Measurements from ENCODE around the gene PPP2CA.

Gene PPP2CA

DNA sequence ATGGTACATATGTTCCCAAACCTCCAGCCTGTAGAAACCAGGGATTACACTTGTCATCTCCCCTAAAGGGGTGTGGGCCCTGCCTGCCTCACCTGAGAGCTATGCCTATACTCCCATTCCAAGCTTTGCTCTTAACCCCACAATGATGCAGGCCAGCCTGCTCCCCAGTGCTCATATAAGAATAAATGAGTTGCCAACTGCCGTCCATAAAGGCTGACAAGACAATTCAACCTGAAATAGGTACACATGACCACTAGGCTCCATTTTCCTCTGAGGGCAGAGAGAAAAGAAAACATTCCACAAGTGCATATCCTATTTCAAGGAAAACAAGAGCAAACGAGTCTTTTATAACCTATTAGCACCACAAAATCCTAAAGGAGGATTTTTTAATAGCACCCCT lies 77.6 kb downstream of the PPP2CA start:
- DNase-seq, result no peak

GRCh38 chr5:134146651-134147518 lies 79.0 kb downstream of the PPP2CA start:
- DNase-seq, result peak in 1 of 4 experiments; percentile 2

- peak; percentile 79 to 89 (median 86) for DNase-seq
Measured at GRCh38 chr5:134145779-134146581, 79.9 kb downstream of the PPP2CA start.

DNA sequence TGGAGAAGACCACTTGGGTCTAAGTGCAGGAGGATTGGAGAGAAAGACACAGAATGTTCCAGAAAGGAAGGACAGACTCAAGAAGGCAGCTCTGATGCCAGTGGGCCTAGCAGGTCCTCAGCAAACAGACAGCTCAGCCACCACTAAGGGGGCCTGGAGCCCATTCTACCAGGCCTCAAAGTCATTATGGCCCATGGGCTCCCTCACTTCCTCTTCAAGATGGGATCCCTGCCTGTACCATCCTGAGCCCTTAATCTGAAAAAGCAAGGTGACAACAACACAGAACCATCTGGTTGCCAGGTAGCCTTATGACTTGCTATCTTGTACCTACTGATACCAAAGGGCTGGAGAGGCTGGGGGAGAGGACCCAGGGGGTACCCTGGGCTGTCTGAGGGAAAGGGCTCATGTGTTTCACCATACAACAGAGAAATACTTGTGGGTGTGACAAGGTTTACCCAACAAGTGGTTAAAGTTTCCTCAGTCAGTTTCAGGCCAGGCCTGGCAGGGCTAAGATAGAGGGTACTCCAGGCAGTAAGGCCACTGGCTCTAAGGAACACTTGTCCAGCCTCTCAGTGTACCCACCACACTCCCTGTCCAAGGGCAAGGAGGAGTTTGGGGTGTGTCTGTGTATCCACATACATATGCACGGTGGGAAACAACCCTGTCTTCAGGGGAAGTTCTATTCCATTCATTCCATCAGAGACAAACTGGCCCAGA lies 80.7 kb downstream of the PPP2CA start:
- peak in 1 of 4 experiments; percentile 3 for DNase-seq

All from suppressor macrophage (primary cell).